ENCODE measurements around the gene TMCC3. TPM values are rescaled to one million over a fixed set of nuclear protein-coding genes. Genes with fewer than 3 reads are reported as not detected.

Gene TMCC3
- total RNA-seq, 4 donors from 2014 or later, result 12.4 to 47.3 (median 32.7) TPM

DNA sequence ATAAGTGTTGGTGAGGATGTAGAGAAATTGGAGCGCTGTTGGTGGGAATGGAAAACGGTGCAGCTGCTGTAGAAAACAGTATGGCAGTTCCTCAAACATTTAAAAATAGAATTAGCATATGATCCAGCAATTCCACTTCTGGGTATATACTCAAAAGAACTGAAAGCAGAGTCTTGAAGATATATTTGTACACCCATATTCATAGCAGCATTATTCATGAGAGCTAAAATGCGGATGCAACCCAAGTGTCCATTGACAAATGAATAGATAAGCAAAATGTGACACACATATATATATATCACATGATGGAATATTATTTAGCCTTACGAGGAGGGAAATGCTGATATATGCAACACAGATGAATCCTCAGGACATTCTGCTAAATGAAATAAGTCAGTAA, 106.0 kb downstream of the TMCC3 start:
- no peaks in the 10 kb centered on the region for H3K9me3 ChIP-seq
- H3K4me1 ChIP-seq, result no peaks in the 10 kb centered on the region
- intact Hi-C loops (cut with DNase I; ENCODE audit: low total_unique reads), result no loop called here
- no peaks in the 10 kb centered on the region for H3K27me3 ChIP-seq
- H3K27ac ChIP-seq, result no peak overlapping the region
- DNase-seq, result no peak
- H3K36me3 ChIP-seq, result no peaks in the 10 kb centered on the region
- no peak overlapping the region for H3K4me3 ChIP-seq
- no peak for TF ChIP-seq POLR2A (IDR thresholded peaks at IDR 0.05)
- TF ChIP-seq, protein P1, sequence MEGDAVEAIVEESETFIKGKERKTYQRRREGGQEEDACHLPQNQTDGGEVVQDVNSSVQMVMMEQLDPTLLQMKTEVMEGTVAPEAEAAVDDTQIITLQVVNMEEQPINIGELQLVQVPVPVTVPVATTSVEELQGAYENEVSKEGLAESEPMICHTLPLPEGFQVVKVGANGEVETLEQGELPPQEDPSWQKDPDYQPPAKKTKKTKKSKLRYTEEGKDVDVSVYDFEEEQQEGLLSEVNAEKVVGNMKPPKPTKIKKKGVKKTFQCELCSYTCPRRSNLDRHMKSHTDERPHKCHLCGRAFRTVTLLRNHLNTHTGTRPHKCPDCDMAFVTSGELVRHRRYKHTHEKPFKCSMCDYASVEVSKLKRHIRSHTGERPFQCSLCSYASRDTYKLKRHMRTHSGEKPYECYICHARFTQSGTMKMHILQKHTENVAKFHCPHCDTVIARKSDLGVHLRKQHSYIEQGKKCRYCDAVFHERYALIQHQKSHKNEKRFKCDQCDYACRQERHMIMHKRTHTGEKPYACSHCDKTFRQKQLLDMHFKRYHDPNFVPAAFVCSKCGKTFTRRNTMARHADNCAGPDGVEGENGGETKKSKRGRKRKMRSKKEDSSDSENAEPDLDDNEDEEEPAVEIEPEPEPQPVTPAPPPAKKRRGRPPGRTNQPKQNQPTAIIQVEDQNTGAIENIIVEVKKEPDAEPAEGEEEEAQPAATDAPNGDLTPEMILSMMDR (IDR thresholded peaks at IDR 0.05), result no peak

DNA sequence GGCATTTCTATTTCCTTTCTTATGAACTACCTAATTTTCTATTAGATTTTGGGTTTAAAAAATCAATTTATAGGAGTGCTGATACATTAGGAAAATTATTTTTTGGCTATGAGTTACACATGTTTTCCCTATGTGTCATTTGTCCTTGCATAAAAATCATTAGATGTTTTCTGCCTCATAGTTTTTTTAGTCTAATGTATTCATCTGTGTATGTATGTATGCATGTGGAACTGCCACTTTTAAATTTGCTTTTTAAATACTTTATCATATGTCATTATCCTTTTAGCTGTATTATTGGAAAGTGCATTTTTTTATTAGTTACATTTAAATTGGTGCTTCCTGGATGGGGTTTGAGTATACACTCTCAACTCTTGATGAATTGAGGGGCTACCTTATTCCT, 112.0 kb downstream of the TMCC3 start:
- no peak for TF ChIP-seq POLR2A (IDR thresholded peaks at IDR 0.05)
- TF ChIP-seq, protein P1 (IDR thresholded peaks at IDR 0.05), result no peak
- intact Hi-C loops (cut with DNase I; ENCODE audit: low total_unique reads), result loop anchor here (5.0 kb wide), 1 partner anchor 391 kb away; the partner anchor contains the start of gene PLXNC1

DNA sequence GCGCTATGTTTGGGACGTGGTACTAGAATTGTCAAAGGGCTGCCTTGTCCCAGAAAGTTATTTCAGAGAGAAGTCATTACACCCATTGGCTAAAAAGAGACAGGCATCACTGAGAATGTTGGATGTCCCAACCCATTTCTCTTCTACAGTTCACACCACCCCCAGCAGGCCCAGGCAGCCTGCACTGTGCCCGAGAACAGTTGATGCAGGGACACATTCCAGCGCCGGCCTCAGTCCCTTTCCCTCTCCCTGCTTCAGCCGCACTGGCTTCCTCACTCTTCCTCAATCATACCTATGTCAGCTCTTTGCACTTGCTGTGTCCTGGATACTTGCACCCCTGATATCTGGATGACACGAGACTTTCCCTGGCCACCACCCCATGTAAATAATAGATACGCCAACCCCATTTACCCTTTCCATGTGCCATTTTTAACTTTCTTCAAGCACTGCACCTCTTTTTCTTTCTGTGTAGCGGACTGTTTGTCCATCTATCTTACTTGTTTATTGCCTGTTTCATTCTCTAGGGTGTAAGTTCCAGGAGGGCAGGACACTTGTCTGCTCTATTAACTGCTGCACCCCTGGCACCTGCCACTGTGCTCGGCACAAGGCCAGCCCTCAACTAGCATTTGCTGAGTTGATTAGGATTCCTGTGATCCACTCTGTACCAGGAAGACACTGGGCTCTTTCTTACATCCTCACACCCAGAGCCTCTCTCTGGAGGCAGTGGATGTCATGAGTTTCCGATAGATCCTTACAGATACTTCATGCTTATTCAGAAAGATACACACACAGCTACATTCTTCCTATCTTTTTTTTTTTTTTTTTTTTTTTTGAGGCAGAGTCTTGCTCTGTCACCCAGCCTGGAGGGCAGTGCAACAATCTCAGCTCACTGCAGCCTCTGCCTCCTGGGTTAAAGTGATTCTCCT, 114.1 kb downstream of the TMCC3 start:
- DNase-seq, result no peak
- H3K4me1 ChIP-seq, result no peaks in the 10 kb centered on the region
- intact Hi-C loops (cut with DNase I; ENCODE audit: low total_unique reads), result loop anchor here (5.0 kb wide), 1 partner anchor 389 kb away; the partner anchor contains the start of gene PLXNC1
- no peak overlapping the region for H3K4me3 ChIP-seq
- no peaks in the 10 kb centered on the region for H3K36me3 ChIP-seq
- H3K27me3 ChIP-seq, result no peaks in the 10 kb centered on the region
- no peak overlapping the region for H3K27ac ChIP-seq
- no peaks in the 10 kb centered on the region for H3K9me3 ChIP-seq
- TF ChIP-seq, protein P1 (IDR thresholded peaks at IDR 0.05), result no peak
- no peak for TF ChIP-seq POLR2A (IDR thresholded peaks at IDR 0.05)

More for the DNA sequence above, 112.0 kb downstream of the TMCC3 start:
- Histone ChIP-seq H3K36me3 (no peaks in the 10 kb centered on the region), H3K4me1 (no peaks in the 10 kb centered on the region), H3K4me3 (no peak overlapping the region), H3K9me3 (no peaks in the 10 kb centered on the region), H3K27ac (no peak overlapping the region), H3K27me3 (no peaks in the 10 kb centered on the region)
- no peak for DNase-seq

DNA sequence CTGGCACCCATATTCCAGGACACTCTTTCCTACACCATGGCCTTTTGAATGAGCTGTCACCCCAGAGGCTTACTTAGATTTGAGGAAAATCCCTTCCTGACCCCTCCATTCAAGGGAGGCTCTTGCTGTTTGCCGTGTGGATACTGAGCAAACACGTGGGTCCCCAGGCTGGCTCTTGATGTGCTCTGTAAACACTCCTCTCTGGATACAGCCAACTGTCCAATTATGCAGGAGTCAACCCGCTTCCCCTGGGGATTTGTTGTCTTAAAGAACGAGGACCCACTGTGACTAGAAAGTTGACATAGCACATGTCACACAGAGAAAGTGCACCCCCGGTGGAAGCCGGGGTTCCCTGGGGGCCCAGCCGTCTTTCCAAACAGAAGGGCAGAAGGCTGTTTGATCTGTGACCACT, 114.8 kb downstream of the TMCC3 start:
- Histone ChIP-seq H3K27ac (no peak overlapping the region), H3K4me3 (no peak overlapping the region), H3K27me3 (no peaks in the 10 kb centered on the region), H3K9me3 (no peaks in the 10 kb centered on the region), H3K4me1 (no peaks in the 10 kb centered on the region), H3K36me3 (no peaks in the 10 kb centered on the region)
- no peak for TF ChIP-seq POLR2A (IDR thresholded peaks at IDR 0.05)
- TF ChIP-seq, protein P1 (IDR thresholded peaks at IDR 0.05), result no peak
- intact Hi-C loops (cut with DNase I; ENCODE audit: low total_unique reads), result loop anchor here (5.0 kb wide), 1 partner anchor 388 kb away; the partner anchor contains the start of gene PLXNC1
- no peak for DNase-seq

All from uterus (tissue), 4 donors.